Right cardiac atrium (tissue), 5 donors: ENCODE data around the gene MRPL14. TPM values are rescaled to one million over a fixed set of nuclear protein-coding genes. Genes with fewer than 3 reads are reported as not detected.
A peak's percentile ranks its signal among the peaks of the same experiment; 100 is the strongest.
"Not testable (repeated sequence)": the region's sequence is repeated elsewhere in the genome, so short reads cannot be mapped to it uniquely, and the experiment has no call there.

Source experiments
- ATAC-seq, 2 donors: fragments of 200-7000 bp; cut with Tn5 transposase; one replicate each; pipeline versions ENCODE4 v1.8.0 to v1.9.1; 2020; ENCODE audit warnings: moderate library complexity in 2 of 2, mild to moderate bottlenecking in 1 of 2
- DNase-seq, 3 donors: peaks; one replicate each; pipeline ENCODE4 v3.0.0-alpha.2; 2020
- H3K27ac ChIP-seq: one replicate; pipeline ENCODE4 v1.5.1; 2013; ENCODE audit warnings: mild to moderate bottlenecking, low read length, control low read depth, moderate library complexity
- H3K27me3 ChIP-seq: one replicate; pipeline ENCODE4 v1.6.1; 2013; ENCODE audit not compliant: control insufficient read depth, insufficient read depth
- H3K4me1 ChIP-seq: one replicate; pipeline ENCODE4 v1.6.1; 2013; ENCODE audit warnings: low read length; ENCODE audit not compliant: control insufficient read depth, insufficient read depth
- H3K4me3 ChIP-seq: one replicate; pipeline ENCODE4 v1.5.1; 2013; ENCODE audit warnings: low read length, control low read depth
- H3K9me3 ChIP-seq: one replicate; pipeline ENCODE4 v1.6.1; 2013; ENCODE audit warnings: low read length; ENCODE audit not compliant: control insufficient read depth
- WGBS: extraction: QIAGEN DNeasy Blood & Tissue Kit; methylation state at CpG from one replicate; pipeline ENCODE4 v1.1.7; 2013; 5-methylcytosine and 5-hydroxymethylcytosine counted together
- intact Hi-C, 4 donors: fragments of 100-400 bp; cut with DNase I; formaldehyde crosslinking; loops; one replicate each; pipeline versions ENCODE4 v1.11.0 to v1.14.0; 2022 to 2023
- polyA plus RNA-seq: library from polyadenylated mRNA; stranded (reverse); fragments of 200-250 nt; gene quantifications from one replicate; pipeline ENCODE4 v1.2.3, GENCODE V29; 2013
- total RNA-seq, 4 donors: library from RNA; stranded (reverse); fragmentation: NEBNext Ultra II Directional; extraction: Animal tissue kit (Norgen Biotek cat#: 25700); gene quantifications; one replicate each; pipeline ENCODE4 v1.2.1, GENCODE V29; 2021
- donor health status: healthy with polysubstance abuse.
- donor health status: DM: no; HTN: yes; CAD: no.
- donor health status: DM: no; HTN: no; CAD: no.
- donor health status: DM: no; HTN: yes; CAD: no; lungs with severe emphysema.
- donor health status: DM: yes; HTN: yes; CAD: no.

Gene MRPL14
- total and polyA plus RNA-seq, 5 donors: 31.0 to 44.7 (median 37.4) TPM

GRCh38 chr6:44096612-44097011, 30.6 kb downstream of the MRPL14 start:
- ATAC-seq (peak; percentile 66 to 78), DNase-seq (peak; percentile 66 to 86 (median 85))
- intact Hi-C loops: loop anchor here (5.0 to 10.0 kb wide), 6 partner anchors 36 to 248 kb away; partner anchors contain the start of gene SPATS1 (in 1 of the 4)
- H3K4me3 ChIP-seq: no peak overlapping the region
- H3K27ac ChIP-seq: no peak overlapping the region
- H3K9me3 ChIP-seq: no peaks in the 10 kb centered on the region
- H3K4me1 ChIP-seq: no peaks in the 10 kb centered on the region
- WGBS: 36% methylated on average over 3 of the region's 3 CpGs
- H3K27me3 ChIP-seq: no peaks in the 10 kb centered on the region

DNA sequence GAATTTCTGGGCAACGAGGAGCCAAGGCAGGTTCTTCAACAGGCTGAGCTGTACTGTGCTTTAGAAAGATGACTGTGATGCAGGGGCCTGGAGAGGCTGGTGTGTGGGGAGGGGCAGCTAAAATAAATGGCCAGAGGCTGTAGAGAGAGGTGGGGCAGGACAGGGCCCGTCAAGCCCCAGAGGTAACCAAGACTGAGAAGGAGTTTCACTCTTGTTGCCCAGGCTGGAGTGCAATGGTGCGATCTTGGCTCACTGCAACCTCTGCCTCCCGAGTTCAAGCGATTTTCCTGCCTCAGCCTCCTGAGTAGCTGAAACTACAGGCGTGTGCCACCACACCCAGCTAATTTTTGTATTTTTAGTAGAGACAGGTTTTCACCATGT, 32.0 kb downstream of the MRPL14 start:
- H3K27me3 ChIP-seq, ATAC-seq, H3K4me3 ChIP-seq, H3K27ac ChIP-seq, DNase-seq, H3K4me1 ChIP-seq, H3K9me3 ChIP-seq: not testable (repeated sequence)
- WGBS: 88% methylated on average over 6 of the region's 6 CpGs
- intact Hi-C loops: loop anchor here (5.0 to 10.0 kb wide), 6 partner anchors 37 to 250 kb away; partner anchors contain the start of gene SPATS1 (in 1 of the 4)

DNA sequence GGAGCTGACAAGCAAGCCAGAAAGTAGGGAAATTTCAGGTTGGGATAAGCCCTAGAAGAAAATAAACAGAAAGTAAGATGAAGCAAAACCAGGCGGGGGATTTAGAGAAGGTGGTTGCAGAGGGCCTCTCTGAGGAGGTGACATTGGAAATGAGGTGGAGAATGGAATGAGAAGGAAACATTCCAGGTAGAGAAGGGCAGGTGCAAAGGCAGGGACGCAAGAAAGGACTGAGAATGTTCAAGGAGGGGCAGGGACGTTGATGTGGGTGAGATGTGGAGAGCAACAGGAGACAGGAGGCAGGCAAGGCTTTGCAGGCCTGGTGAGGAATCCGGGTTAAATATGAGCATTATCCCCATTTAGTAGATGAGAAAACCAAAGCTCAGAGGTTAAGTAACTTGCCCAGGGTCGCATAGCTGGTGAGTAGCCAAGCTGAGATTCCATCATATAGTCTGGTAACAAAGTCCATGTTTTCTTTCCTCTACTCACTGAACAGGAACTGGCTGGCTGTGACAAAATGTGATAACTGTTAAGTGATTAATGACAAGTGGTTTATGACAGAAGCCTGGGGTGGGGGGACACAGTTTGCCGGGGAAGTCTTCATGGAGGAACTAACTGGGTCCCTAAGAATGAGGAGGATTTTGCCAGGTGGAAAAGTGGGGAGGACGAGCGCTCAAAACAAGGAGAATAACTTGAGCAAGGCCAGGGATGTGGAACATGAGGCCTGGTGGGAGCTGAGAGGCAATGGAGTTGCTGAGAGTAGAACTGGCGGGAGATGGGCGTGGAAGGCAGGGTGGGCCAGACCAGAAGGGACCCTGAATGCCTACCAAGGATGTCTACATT, 32.6 kb downstream of the MRPL14 start:
- no peak for DNase-seq
- intact Hi-C loops: loop anchor here (5.0 to 10.0 kb wide), 6 partner anchors 38 to 250 kb away; partner anchors contain the start of gene SPATS1 (in 1 of the 4)

DNA sequence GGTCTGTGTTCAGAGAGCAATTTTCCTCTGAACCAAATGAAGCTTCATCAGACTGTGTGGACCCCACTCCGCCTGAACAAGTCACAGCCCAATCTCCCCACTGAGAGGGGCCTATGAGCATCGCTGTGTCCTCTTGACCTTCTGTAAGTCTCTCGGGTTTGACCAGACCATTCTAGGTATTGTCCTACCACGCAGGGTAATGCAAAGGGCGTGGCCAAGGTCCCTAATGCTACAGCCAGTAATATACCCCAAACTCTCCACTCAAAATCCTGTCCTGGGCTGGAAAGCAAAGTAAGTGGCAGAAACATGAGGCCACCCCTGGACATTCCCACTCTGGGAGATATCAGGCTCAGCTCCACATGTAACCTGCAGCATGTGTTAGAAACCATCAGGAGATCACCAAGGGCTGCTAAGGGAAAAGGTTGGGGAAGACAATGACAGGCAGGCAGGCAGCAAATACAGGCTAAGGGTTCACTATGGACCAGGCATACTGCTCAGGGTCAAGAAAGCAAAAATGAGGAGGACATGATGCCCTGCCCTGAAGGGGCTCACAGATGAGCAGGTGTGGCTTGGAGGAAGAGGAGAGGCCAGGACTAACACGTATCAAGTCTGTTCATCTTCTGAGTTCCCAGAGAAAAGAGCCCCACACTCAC, 33.4 kb downstream of the MRPL14 start:
- ATAC-seq: no peak
- intact Hi-C loops: loop anchor here (10.0 kb wide), 3 partner anchors 141 to 251 kb away; partner anchors contain the start of gene SPATS1 (in 1 of the 4)
- 89% methylated on average over 6 of the region's 6 CpGs for WGBS

More for the DNA sequence above, 32.6 kb downstream of the MRPL14 start:
- Histone ChIP-seq H3K4me1 (no peaks in the 10 kb centered on the region), H3K27me3 (no peaks in the 10 kb centered on the region), H3K9me3 (no peaks in the 10 kb centered on the region), H3K4me3 (no peak overlapping the region), H3K27ac (no peak overlapping the region)
- WGBS: 80% methylated on average over 10 of the region's 10 CpGs
- no peak for ATAC-seq

DNA sequence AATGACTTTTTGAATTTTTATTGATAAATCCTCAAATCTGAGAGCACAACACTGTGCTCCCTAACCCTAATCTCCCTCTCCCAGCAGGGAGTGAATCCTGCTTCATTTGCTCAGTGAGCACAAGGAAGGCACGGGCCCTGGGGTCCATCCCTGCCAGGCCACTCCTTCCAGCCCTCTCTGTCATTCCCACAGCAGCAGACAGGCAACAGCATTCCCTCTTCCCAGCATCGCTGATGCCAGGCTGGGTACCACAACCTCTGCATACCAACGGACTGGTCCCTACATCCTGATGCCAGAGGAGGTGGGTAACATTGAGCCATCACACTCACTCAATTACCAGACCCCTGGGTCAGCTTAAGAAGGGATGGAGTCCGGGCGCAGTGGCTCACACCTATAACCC, 34.2 kb downstream of the MRPL14 start:
- ATAC-seq (no peak), DNase-seq (no peak)
- H3K27me3 ChIP-seq: no peaks in the 10 kb centered on the region
- no peaks in the 10 kb centered on the region for H3K4me1 ChIP-seq
- intact Hi-C loops: loop anchor here (10.0 kb wide), 3 partner anchors 142 to 252 kb away; partner anchors contain the start of gene SPATS1 (in 1 of the 4)
- no peaks in the 10 kb centered on the region for H3K9me3 ChIP-seq
- H3K27ac ChIP-seq: no peak overlapping the region
- WGBS: 93% methylated on average over 5 of the region's 5 CpGs
- no peak overlapping the region for H3K4me3 ChIP-seq

More for the DNA sequence above, 33.4 kb downstream of the MRPL14 start:
- Histone ChIP-seq H3K4me1 (no peaks in the 10 kb centered on the region), H3K27ac (no peak overlapping the region), H3K4me3 (no peak overlapping the region), H3K9me3 (no peaks in the 10 kb centered on the region), H3K27me3 (no peaks in the 10 kb centered on the region)
- DNase-seq: no peak

GRCh38 chr6:44091981-44092884, 35.0 kb downstream of the MRPL14 start:
- Histone ChIP-seq H3K4me1 (no peaks in the 10 kb centered on the region), H3K27me3 (no peaks in the 10 kb centered on the region), H3K4me3 (no peak overlapping the region), H3K9me3 (no peaks in the 10 kb centered on the region), H3K27ac (no peak overlapping the region)
- DNase-seq (no peak), ATAC-seq (no peak)
- intact Hi-C loops: loop anchor here (10.0 kb wide), 3 partner anchors 143 to 253 kb away; partner anchors contain the start of gene SPATS1 (in 1 of the 4)
- 78% methylated on average over 7 of the region's 7 CpGs for WGBS

DNA sequence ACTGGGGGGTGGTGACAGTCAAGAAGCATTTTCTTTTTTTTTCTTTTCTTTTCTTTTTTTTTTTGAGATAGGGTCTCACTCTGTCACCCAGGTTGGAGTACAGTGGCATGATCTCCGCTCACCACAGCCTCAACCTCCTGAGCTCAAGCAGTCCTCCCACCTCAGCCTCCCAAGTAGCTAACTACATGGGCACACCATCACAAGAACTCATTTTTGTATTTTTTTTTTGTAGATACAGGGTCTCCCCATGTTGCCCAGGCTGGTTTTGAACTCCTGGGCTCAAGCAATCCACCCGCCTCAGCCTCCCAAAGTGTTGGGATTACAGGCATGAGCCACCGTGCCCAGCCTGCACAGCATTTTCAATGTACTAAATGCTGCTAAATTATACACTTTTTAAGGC, 35.9 kb downstream of the MRPL14 start:
- 100% methylated on average over 3 of the region's 3 CpGs for WGBS
- intact Hi-C loops: loop anchor here (10.0 kb wide), 3 partner anchors 143 to 253 kb away; partner anchors contain the start of gene SPATS1 (in 1 of the 4)
- not testable (repeated sequence) for DNase-seq, H3K4me1 ChIP-seq, H3K27ac ChIP-seq, H3K9me3 ChIP-seq, H3K27me3 ChIP-seq, H3K4me3 ChIP-seq, ATAC-seq

- no peak overlapping the region for H3K4me3 ChIP-seq
- WGBS: 91% methylated on average over 5 of the region's 5 CpGs
- DNase-seq (no peak), ATAC-seq (no peak)
- H3K4me1 ChIP-seq: no peaks in the 10 kb centered on the region
- no peak overlapping the region for H3K27ac ChIP-seq
- H3K9me3 ChIP-seq: no peaks in the 10 kb centered on the region
- intact Hi-C loops: loop anchor here (10.0 kb wide), 3 partner anchors 144 to 254 kb away; partner anchors contain the start of gene SPATS1 (in 1 of the 4)
- H3K27me3 ChIP-seq: no peaks in the 10 kb centered on the region
These were observed 36.8 kb downstream of the MRPL14 start for GRCh38 chr6:44090465-44090864.

GRCh38 chr6:44088827-44089590, 38.2 kb downstream of the MRPL14 start:
- intact Hi-C loops: loop anchor here in 1 of 4 donors (10.0 kb wide), 1 partner anchor 424 kb away; no protein-coding TSS in a partner anchor
- Histone ChIP-seq H3K9me3 (no peaks in the 10 kb centered on the region), H3K27me3 (no peaks in the 10 kb centered on the region), H3K4me3 (no peak overlapping the region), H3K27ac (no peak overlapping the region), H3K4me1 (peaks cover 4% of the 10 kb centered on the region)
- DNase-seq (peak in 1 of 3 donors; percentile 20), ATAC-seq (no peak)
- 97% methylated on average over 11 of the region's 11 CpGs for WGBS
